ENCODE data around the gene OGFOD2.
"Not testable (repeated sequence)": the region's sequence is repeated elsewhere in the genome, so short reads cannot be mapped to it uniquely, and the experiment has no call there.

The OGFOD2 gene

DNA sequence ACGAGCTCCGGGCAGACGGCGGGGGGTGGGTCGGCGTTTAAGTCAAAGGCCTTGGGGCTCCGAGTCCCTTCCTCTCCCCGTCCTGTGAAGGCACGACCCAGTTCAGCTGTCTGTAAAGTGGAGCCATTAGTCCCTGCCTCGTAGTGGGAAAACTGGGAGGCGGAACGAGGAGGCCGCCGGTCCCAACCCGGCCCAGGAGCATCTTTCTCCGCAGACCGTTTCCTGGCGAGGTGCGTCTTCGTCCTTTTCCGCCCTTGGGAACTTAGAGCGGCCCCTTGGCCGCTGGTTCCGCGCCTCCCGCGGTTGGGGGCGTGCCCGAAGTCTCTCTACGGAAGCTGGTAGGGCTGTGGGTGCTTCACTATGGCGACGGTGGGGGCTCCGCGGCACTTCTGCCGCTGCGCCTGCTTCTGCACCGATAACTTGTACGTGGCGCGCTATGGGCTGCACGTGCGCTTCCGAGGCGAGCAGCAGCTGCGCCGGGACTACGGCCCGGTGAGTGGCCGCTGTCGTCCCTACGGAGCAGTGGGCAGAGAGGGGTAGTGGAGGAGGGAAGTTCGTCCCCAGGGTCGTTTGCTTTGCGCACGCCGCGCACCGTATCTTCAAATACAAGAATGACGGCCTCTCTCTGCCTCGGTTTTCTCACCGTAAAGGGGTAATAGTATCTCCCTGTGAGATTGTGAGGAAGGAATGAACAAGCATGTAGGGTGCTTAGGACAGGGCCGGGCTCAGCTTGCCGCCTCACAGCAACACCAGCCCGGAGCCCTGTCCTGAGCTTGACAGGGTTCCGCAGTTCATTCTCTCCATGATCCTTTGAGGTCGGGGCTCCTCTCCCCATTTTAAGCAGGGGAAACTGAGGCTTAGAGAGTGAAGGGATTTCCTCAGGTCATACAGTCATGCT, at the start of gene OGFOD2:
TSS of gene OGFOD2 (plus strand) at position 353 of the 898 bp plus-strand sequence. CDS start at position 361, 8 bp downstream.
- DNase-seq (ENCODE audit: low read depth): peak; percentile 85

- DNase-seq (ENCODE audit: low read depth): no peak
Observed at GRCh38 chr12:122927756-122928403, 47.2 kb upstream of the OGFOD2 start.

GRCh38 chr12:122928404-122929147, 46.5 kb upstream of the OGFOD2 start:
- DNase-seq (ENCODE audit: low read depth): no peak

DNA sequence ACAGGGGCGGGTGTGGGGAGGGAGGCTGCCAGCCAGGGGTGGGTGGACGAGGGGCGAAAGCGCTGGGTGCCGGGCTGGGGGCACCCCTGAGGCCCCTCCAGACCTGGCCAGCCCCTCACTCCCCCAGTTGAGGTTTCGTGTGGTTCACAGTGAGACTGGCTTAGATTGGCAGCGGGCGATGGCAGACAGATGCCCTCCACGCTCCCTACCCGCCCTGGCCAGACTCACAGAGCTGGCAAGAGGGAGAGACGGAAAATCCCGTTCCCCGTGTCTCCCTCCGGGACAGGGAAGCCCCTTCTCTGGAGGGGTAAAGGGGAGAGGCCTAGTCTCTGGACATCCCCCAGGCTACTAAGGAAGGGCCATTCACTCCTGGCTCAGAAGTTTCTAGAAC, 45.9 kb upstream of the OGFOD2 start:
- DNase-seq (ENCODE audit: low read depth): no peak

DNA sequence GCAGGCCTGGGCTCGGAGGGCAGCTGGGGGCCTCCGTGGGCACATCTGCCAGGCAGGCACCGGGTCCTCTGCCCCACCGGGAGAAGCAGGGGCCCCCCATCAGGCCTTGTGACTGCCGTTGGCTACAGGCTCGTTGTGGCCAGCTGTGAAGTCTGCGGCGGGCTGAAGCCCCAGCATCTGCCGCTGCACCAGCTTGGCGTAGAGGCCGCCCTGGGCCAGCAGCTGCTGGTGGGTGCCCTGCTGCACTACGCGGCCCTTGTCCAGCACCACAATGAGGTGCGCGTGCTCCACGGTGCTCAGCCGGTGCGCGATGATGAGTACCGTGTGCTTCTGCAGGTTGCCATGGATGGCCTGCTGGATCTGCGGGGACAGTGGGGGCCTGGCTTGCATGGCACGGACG, 45.2 kb upstream of the OGFOD2 start:
- DNase-seq (ENCODE audit: low read depth): no peak

GRCh38 chr12:122932207-122932606, 42.8 kb upstream of the OGFOD2 start:
- DNase-seq (ENCODE audit: low read depth): no peak

DNA sequence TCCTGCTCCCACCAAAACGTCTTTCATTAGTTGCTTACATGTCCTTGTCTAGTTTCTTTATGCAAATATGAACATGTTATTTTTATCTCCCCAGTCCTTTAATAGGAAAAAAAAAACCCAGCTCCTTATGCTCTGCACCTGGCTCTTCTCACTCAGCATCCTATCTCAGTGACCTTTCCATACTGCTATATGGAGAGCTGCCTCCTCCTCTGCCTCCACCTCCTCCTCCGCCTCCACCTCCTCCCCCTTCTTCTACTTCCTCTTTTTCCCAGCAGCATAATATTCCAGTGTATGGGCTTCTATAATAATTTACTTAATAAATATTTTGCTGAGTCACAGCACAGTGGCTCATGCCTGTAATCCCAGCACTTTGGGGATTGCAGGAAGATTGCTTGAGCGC, 40.3 kb upstream of the OGFOD2 start:
- DNase-seq (ENCODE audit: low read depth): no peak

- no peak for DNase-seq (ENCODE audit: low read depth)
Observed at GRCh38 chr12:122935318-122935717, 39.7 kb upstream of the OGFOD2 start.

GRCh38 chr12:122937622-122938091, 37.4 kb upstream of the OGFOD2 start:
- DNase-seq (ENCODE audit: low read depth): no peak

GRCh38 chr12:122939125-122939524, 35.9 kb upstream of the OGFOD2 start:
- DNase-seq (ENCODE audit: low read depth): no peak

DNA sequence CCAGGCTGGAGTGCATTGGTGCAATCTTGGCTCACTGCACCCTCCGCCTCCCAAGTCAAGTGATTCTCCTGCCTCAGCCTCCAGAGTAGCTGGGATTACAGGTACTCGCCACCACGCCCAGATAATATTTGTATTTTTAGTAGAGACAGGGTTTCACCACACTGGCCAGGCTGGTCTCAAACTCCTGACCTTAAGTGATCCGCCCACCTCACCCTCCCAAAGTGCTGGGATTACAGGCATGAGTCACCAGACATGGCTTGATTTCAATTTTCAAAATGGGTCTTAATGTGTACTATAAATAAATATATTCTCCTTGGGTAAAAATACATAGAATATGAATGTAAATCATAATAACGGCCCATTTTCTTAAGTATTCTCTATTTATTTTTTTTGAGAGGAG, 33.7 kb upstream of the OGFOD2 start:
- DNase-seq (ENCODE audit: low read depth): not testable (repeated sequence)

- no peak for DNase-seq (ENCODE audit: low read depth)
Observed at GRCh38 chr12:122942637-122943036, 32.4 kb upstream of the OGFOD2 start.

DNA sequence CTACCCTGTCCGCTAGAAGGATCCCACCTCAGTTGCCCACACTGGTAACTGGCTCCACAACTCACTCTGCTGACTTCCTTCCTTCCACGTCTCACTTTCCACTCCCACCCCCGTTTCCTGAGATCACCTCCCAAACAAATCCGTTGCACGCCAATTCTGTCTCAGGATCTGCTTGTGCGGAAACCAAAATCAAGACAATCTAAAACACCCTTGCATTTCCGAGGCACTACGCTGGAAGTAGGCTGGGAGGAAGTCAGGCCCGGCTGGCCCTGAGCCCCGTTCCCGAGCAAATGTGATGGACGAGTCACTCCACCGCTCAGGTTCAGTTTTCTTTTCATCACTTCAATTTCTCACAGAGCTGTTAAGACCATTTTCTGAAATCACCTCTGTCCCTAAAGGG, 31.8 kb upstream of the OGFOD2 start:
- DNase-seq (ENCODE audit: low read depth): no peak

DNA sequence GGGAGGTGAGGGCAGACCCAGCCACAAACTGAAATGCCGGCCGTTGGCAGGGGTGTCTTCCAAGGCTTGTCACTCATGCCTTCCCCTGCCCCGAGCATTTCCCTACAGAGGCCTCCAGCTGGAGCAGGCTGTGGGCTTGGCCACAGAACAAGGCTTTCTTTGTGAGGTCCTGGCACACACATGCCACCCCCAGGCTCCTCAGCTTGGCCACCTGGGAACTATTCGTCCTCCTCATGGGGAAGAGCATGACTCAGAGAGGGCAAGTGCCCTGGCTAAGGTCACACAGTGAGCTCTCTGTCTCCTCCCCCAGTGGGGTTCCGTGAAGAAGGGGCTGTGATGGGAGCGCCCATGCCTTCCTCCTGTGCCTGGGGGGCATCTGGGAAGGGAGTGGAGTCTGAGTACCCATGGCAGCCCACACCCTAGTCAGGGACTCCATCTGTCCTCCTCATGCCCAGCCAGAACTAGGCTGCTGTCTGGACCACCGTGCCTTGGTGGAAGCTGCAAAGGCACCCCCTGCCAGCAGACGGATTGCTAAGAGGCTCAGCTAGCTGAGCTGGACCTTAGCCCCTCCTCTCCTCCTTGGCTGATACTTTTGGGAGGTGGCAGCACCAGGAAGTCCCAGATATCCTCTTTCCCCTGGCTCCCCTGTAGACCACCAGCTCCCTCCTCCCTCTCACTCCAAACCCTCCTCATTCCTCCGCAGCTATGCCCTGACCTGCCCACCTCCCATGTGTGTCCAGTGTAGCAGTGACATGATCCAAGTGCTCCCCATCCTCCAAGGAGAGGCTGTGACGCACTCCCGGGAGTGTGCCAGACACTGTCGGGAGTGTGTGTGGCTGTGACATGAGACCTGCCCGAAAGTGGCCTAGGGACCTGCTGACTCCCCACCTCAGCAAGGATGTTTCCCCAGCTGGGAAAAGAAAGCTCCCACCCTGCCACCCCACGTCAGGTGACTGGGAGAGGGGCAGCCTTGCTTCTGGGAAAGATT, 30.1 kb upstream of the OGFOD2 start:
- DNase-seq (ENCODE audit: low read depth): no peak

DNA sequence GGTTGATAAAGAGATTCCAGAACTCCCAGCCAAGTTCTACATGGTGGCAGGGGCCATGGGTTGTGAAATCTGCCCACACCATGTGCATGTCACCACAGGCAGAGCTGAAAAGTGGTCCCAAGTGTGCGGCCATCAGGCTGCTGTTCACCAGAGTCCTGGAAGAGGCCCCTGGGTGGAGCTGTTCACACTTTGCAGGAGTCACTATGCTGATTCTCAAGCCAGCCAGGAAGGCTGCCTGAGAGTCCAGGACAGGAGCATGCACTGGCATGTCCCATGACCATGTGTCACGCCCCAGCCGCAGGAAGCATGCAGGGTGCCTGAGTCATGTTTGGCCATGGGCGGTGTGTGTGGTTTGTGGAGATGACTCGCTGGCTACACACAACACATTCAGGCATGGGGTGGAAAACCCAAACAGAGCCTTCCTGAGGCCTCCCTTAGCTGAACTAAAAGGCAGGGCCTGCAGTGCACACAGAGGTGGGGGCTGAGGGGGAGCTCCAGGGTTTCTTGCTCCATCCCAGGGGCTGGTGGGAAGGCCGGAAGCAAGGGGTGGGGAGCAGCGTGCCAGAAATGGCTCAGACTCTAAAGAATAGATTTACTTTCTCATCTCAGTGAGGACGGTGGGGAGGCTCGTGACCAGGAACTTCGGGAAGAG, 28.2 kb upstream of the OGFOD2 start:
- peak; percentile 100 for DNase-seq (ENCODE audit: low read depth)

GRCh38 chr12:122947352-122947792, 27.7 kb upstream of the OGFOD2 start:
- no peak for DNase-seq (ENCODE audit: low read depth)

GRCh38 chr12:122948605-122949004, 26.4 kb upstream of the OGFOD2 start:
- DNase-seq (ENCODE audit: low read depth): no peak

- no peak for DNase-seq (ENCODE audit: low read depth)
Observed at GRCh38 chr12:122949405-122949804, 25.6 kb upstream of the OGFOD2 start.

- DNase-seq (ENCODE audit: low read depth): no peak
Observed at GRCh38 chr12:122949816-122950675, 25.0 kb upstream of the OGFOD2 start.

DNA sequence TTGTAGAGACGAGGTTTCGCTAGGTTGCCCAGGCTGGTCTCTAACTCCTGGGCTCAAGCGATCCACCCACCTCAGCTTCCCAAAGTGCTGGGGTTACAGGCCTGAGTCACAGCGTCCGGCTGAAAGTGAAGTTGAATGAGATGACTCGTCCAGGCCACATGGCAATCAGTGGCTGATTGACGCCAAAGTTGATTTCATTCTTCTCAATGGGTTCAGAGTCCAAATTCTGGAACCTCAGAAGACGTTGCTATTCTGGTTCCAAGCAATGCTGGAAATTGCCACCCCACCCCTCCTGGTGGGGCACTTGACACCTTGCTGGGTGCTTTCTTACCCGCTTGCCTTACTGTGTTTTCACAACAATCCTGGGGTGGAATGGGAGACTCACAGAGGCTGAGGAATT, 23.6 kb upstream of the OGFOD2 start:
- peak; percentile 63 for DNase-seq (ENCODE audit: low read depth)
